CD4-positive, alpha-beta T cell (primary cell): Measurements from ENCODE around the gene RCN1. TPM values are rescaled to one million over a fixed set of nuclear protein-coding genes. Genes with fewer than 3 reads are reported as not detected.

ENCODE experiments used
- ATAC-seq: fragments of 200-7000 bp; cut with Tn5 transposase; one replicate; pipeline ENCODE4 v1.10.0; 2022; ENCODE audit warnings: mild to moderate bottlenecking; ENCODE audit not compliant: poor library complexity
- CTCF ChIA-PET: fragments of 350-600 bp; sonication (Branson Sonifier 250); formaldehyde crosslinking; loops from one replicate; lab custom pipeline; 2021; ENCODE audit warnings: antibody characterized with exemption, inconsistent platforms; lab: Charles Lee
- POLR2A ChIA-PET: fragments of 350-600 bp; sonication (Branson Sonifier 250); formaldehyde crosslinking; loops from one replicate; lab custom pipeline; 2021; ENCODE audit warnings: antibody characterized with exemption, inconsistent platforms; lab: Charles Lee
- DNase-seq, 14 experiments: peaks; one replicate each; pipeline ENCODE4 v3.0.0-alpha.2; 2013 to 2020; ENCODE audit warnings: mixed read lengths in 2 of 14
- H3K27ac ChIP-seq, 2 donors: one replicate each; pipeline versions ENCODE4 v1.5.1 to v1.7.0; 2013; ENCODE audit warnings: low read length in 2 of 2, low read depth in 1 of 2, mild to moderate bottlenecking in 1 of 2
- H3K27me3 ChIP-seq, 2 experiments: 1 replicate in 1 of 2; 2 replicates in 1 of 2; pipeline versions ENCODE4 v1.6.1 to v1.7.0; 2013; ENCODE audit warnings: low read length in 2 of 2, control low read depth in 1 of 2, mild to moderate bottlenecking in 1 of 2, moderate library complexity in 1 of 2; ENCODE audit not compliant: insufficient read depth in 2 of 2, control insufficient read depth in 1 of 2
- H3K36me3 ChIP-seq: one replicate; pipeline ENCODE4 v1.6.1; 2013; ENCODE audit warnings: low read length, control low read depth; ENCODE audit not compliant: insufficient read depth
- H3K4me1 ChIP-seq: one replicate; pipeline ENCODE4 v1.6.1; 2013; ENCODE audit warnings: low read length, control low read depth; ENCODE audit not compliant: insufficient read depth
- H3K4me3 ChIP-seq: one replicate; pipeline ENCODE4 v1.5.1; 2013; ENCODE audit warnings: mild to moderate bottlenecking, low read length, moderate library complexity
- H3K9me3 ChIP-seq, 2 experiments: 1 replicate in 1 of 2; 2 replicates in 1 of 2; pipeline versions ENCODE4 v1.6.1 to v1.7.0; 2013; ENCODE audit warnings: low read length in 2 of 2, mild to moderate bottlenecking in 2 of 2, control low read depth in 1 of 2, moderate library complexity in 1 of 2; ENCODE audit not compliant: control insufficient read depth in 1 of 2, insufficient read depth in 1 of 2
- H3K27ac Mint-ChIP-seq: one replicate; pipeline ENCODE4 v1.8.0; 2020; ENCODE audit warnings: mixed read lengths
- H3K27me3 Mint-ChIP-seq: one replicate; pipeline ENCODE4 v1.8.0; 2021; ENCODE audit warnings: mixed read lengths
- H3K36me3 Mint-ChIP-seq: one replicate; pipeline ENCODE4 v1.8.0; 2021; ENCODE audit warnings: low read depth, mixed read lengths
- H3K4me1 Mint-ChIP-seq: one replicate; pipeline ENCODE4 v1.8.0; 2021; ENCODE audit warnings: low read depth, mixed read lengths
- H3K4me3 Mint-ChIP-seq: one replicate; pipeline ENCODE4 v1.8.0; 2020; ENCODE audit warnings: mild to moderate bottlenecking, mixed read lengths
- H3K9me3 Mint-ChIP-seq: one replicate; pipeline ENCODE4 v1.8.0; 2020; ENCODE audit warnings: mixed read lengths
- CTCF ChIP-seq: fragments of 200-600 bp; IDR thresholded peaks from one replicate; pipeline ENCODE4 v1.8.0; 2022; ENCODE audit warnings: antibody characterized with exemption, mild to moderate bottlenecking
- intact Hi-C, 2 experiments: fragments of 100-400 bp; cut with DNase I in 1 of 2; cut with micrococcal nuclease in 1 of 2; formaldehyde crosslinking; loops; one replicate each; pipeline versions ENCODE4 v1.15.1 to v1.9.0; 2023 to 2025; cut with DNase I, micrococcal nuclease
- total RNA-seq, 174 experiments: library from RNA in 2 of 174; stranded (reverse) in 2 of 174; gene quantifications; one replicate each; pipeline ENCODE4 v1.2.3 and lab custom pipeline; 2021 to 2026

Gene RCN1
- total RNA-seq, 2 experiments from 2014 or later = 7.4 to 9.1 TPM

GRCh38 chr11:32136657-32137056, 45.8 kb downstream of the RCN1 start:
- H3K36me3 Mint-ChIP-seq = no peaks in the 10 kb centered on the region
- intact Hi-C loops = no loop called here
- POLR2A ChIA-PET = no interaction called here
- DNase-seq (no peak), ATAC-seq (no peak)
- no peak overlapping the region for H3K4me3 Mint-ChIP-seq
- H3K4me1 Mint-ChIP-seq = no peaks in the 10 kb centered on the region
- Histone ChIP-seq H3K36me3 (no peaks in the 10 kb centered on the region), H3K4me3 (no peak overlapping the region), H3K4me1 (no peaks in the 10 kb centered on the region), H3K27me3 (no peaks in the 10 kb centered on the region), H3K27ac (no peak overlapping the region), H3K9me3 (no peaks in the 10 kb centered on the region)
- CTCF ChIA-PET = no interaction called here
- H3K9me3 Mint-ChIP-seq = no peaks in the 10 kb centered on the region
- H3K27ac Mint-ChIP-seq = no peak overlapping the region
- no peak for TF ChIP-seq CTCF
- H3K27me3 Mint-ChIP-seq = peaks cover 4% of the 10 kb centered on the region

- Histone ChIP-seq H3K4me1 (no peaks in the 10 kb centered on the region), H3K27ac (no peak overlapping the region), H3K9me3 (no peaks in the 10 kb centered on the region), H3K27me3 (no peaks in the 10 kb centered on the region), H3K4me3 (no peak overlapping the region), H3K36me3 (no peaks in the 10 kb centered on the region)
- peaks cover 4% of the 10 kb centered on the region for H3K27me3 Mint-ChIP-seq
- H3K9me3 Mint-ChIP-seq = no peaks in the 10 kb centered on the region
- no peaks in the 10 kb centered on the region for H3K4me1 Mint-ChIP-seq
- H3K36me3 Mint-ChIP-seq = no peaks in the 10 kb centered on the region
- intact Hi-C loops = no loop called here
- POLR2A ChIA-PET = no interaction called here
- H3K4me3 Mint-ChIP-seq = no peak overlapping the region
- DNase-seq (no peak), ATAC-seq (no peak)
- CTCF ChIA-PET = no interaction called here
- TF ChIP-seq CTCF = no peak
- no peak overlapping the region for H3K27ac Mint-ChIP-seq
Measured at GRCh38 chr11:32137263-32137662, 46.4 kb downstream of the RCN1 start.

GRCh38 chr11:32137869-32138268, 47.0 kb downstream of the RCN1 start:
- Histone ChIP-seq H3K36me3 (no peaks in the 10 kb centered on the region), H3K27me3 (no peaks in the 10 kb centered on the region), H3K4me1 (no peaks in the 10 kb centered on the region), H3K27ac (no peak overlapping the region), H3K4me3 (no peak overlapping the region), H3K9me3 (no peaks in the 10 kb centered on the region)
- no peak for DNase-seq
- Mint-ChIP-seq H3K36me3 (no peaks in the 10 kb centered on the region), H3K27ac (no peak overlapping the region), H3K27me3 (peaks cover 4% of the 10 kb centered on the region), H3K4me3 (no peak overlapping the region), H3K4me1 (no peaks in the 10 kb centered on the region), H3K9me3 (no peaks in the 10 kb centered on the region)
- ChIA-PET POLR2A (no interaction called here), CTCF (no interaction called here)
- TF ChIP-seq CTCF = no peak
- intact Hi-C loops = no loop called here
- ATAC-seq = no peak
